Fibroblast of skin of back (primary cell): ENCODE results near the gene STAT4.

Experiments
- DNase-seq: peaks from one replicate; pipeline ENCODE4 v3.0.0-alpha.2; 2013

Gene STAT4

DNA sequence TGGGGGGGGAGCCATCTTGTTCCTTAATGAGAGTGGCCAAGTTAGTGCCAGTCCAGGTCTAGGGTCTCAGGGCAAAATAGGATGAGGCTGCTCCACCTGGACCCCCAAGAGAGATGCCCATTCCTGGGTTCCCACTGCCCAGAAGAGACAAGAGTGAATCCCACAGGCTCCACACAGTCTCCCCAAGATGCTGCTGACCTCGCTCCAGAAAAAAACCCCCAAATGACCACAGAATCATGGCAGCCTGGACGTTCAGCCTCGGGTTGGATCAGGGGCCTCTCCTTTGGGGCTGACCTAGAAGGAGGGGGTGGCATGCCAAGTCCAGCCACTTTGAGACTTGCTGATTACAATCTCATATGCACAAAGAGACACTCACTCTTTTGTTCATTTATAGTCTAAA is 161.9 kb downstream of the STAT4 start:
- DNase-seq: no peak

GRCh38 chr2:190987938-190988337 is 162.9 kb downstream of the STAT4 start:
- DNase-seq: no peak

DNA sequence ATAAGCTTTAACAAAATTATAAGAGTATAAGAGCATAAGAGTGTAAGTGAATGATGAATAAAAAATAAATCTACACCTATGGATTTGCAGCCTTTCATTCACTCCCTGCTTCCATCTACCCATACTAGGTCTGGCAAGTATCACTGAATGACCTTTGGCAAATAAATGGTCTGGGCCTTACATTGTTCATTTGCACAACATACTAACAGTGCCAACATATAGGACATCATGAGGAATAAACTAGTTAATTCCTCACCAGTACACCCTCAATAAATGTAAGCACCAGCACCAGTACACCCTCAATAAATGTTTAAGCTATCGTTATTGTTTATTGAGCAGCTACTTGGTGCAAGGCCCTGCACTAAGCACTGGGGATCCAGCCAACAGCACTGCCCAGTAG is 163.7 kb downstream of the STAT4 start:
- DNase-seq: no peak

GRCh38 chr2:190986221-190986953 is 164.4 kb downstream of the STAT4 start:
- DNase-seq: no peak

- peak; percentile 32 for DNase-seq
Measured at GRCh38 chr2:190984595-190984994, 166.2 kb downstream of the STAT4 start.

- DNase-seq: no peak
Measured at GRCh38 chr2:190982262-190983034, 168.3 kb downstream of the STAT4 start.

DNA sequence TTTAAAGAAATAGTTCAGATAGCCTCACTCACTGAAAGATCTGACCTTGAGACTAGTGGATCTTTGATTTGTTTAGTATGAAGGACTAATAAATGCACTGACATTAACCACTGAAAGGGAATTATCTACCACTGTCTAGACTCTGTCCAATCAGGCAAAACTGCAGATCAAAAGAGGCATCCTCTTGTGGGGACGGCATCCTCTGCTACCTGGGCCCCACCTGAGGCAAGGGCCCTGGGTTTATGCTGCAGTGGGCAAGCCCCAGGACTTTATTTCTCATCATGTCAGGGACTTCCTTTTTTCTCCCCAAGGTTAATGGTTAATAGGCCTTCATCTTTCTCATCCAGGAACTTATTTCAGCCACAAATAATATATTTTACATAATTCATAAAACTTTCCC is 169.1 kb downstream of the STAT4 start:
- DNase-seq: no peak

DNA sequence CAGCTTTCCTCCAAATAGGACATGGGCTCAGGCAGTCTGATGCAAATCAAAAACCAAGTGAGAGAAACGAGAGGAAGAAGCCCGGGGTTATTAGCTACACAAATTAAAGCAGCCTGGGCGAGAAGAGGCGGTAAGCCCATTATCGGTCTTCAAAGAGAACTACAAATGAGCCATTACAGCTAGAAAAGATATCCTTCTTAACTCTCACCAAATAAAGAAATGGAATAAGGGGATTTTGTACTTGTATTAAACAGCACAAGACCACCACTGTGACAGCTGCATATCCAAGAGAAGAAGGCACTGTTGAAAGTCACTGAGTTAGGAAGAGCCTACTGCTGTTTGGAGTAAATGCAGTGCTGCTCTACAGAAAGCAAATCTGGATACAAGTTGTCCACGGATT is 169.5 kb downstream of the STAT4 start:
- no peak for DNase-seq

DNA sequence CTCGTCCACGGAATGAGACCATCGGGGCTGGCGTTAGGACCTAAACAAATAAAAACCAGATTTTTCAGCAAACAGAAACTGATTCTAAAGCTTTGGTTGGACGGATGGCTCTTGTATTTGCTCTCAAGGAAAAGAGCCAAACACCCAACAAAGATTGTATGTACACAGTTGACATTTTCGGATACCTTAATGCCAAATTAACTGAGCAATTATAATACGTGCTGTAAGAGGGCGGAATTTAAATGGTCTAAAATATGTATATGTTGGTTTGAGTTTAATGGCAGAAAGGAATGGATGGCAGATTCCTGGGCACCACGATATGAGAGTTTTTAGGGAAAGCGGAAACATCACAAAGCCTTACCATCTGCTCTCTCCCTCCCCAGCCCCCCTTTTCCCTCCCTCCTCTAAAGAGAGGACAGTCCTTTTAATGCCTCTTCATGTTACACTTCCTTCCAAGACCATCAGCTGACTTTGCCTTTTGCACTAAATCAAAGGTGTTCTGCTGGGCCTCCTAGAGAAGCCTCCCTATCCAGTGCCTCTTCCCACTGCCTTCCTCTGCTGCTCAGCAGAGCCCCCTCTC is 170.1 kb downstream of the STAT4 start:
- DNase-seq: no peak

DNA sequence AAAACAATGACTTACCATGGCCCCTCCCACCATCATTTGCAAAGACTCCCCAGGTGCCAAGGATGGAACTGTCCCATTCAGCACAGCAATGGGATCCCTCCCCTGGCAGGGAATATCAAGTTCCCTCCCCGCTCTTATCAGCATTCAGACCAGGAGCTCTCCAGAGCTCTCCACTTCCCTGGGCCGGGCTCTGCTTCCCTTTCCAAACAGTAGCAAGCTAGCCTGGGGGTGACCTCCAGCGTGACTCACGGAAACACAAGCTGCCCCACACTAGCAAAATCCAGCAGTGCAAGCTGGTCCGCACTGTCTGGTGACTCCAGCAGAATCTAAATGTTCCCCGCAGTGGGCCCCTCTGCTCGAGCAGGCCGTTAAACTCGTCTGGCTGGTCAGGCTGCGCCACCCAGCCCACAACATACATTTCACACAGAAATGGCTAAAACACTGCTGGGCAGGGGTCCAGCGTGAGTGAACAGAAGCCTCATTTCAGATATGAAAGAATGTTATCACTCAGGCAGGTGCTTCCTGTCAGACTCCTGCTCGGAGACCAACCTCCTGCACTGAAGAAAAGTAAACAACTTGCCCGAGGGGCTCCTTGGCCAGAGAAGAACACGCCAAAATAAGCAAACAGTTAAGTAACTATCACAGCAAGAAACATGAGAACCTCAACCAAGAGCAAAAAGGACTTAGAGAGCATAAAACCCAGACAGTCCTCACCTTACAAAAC is 170.7 kb downstream of the STAT4 start:
- no peak for DNase-seq
